ENCODE measurements around the gene CCDC85A.

The CCDC85A gene

GRCh38 chr2:56195563-56195962, 11.8 kb downstream of the CCDC85A start:
- no peak for TF ChIP-seq CTCF (IDR thresholded peaks at IDR 0.05; ENCODE audit: borderline replicate concordance, insufficient read depth, low read depth, low read length)

GRCh38 chr2:56197816-56198215, 14.0 kb downstream of the CCDC85A start:
- no peak overlapping the region for H3K4me3 ChIP-seq (ENCODE audit: low read depth, low read length)
- no peak for TF ChIP-seq CTCF (IDR thresholded peaks at IDR 0.05; ENCODE audit: borderline replicate concordance, insufficient read depth, low read depth, low read length)

More at GRCh38 chr2:56195563-56195962, 11.8 kb downstream of the CCDC85A start:
- H3K4me3 ChIP-seq (ENCODE audit: low read depth, low read length): no peak overlapping the region

- no peak for TF ChIP-seq CTCF (IDR thresholded peaks at IDR 0.05; ENCODE audit: borderline replicate concordance, insufficient read depth, low read depth, low read length)
- H3K4me3 ChIP-seq (ENCODE audit: low read depth, low read length): no peak overlapping the region
These were observed 15.1 kb downstream of the CCDC85A start for GRCh38 chr2:56198936-56199335.

- no peak for TF ChIP-seq CTCF (IDR thresholded peaks at IDR 0.05; ENCODE audit: borderline replicate concordance, insufficient read depth, low read depth, low read length)
- H3K4me3 ChIP-seq (ENCODE audit: low read depth, low read length): no peak overlapping the region
These were observed 15.7 kb downstream of the CCDC85A start for GRCh38 chr2:56199492-56199891.

GRCh38 chr2:56202381-56203121, 18.8 kb downstream of the CCDC85A start:
- TF ChIP-seq CTCF (IDR thresholded peaks at IDR 0.05; ENCODE audit: borderline replicate concordance, insufficient read depth, low read depth, low read length): no peak
- no peak overlapping the region for H3K4me3 ChIP-seq (ENCODE audit: low read depth, low read length)

- no peak overlapping the region for H3K4me3 ChIP-seq (ENCODE audit: low read depth, low read length)
These were observed 20.8 kb downstream of the CCDC85A start for GRCh38 chr2:56204556-56204955.

More at GRCh38 chr2:56204556-56204955, 20.8 kb downstream of the CCDC85A start:
- TF ChIP-seq CTCF (IDR thresholded peaks at IDR 0.05; ENCODE audit: borderline replicate concordance, insufficient read depth, low read depth, low read length): no peak

All from GM12875 (cell line).